Activated CD4-positive, alpha-beta T cell treated with anti-CD3 and anti-CD28 coated beads, Interleukin-2, amount 10 ng/mL, durations not matched to agents 24 days and 14 days (primary cell): ENCODE data around the gene HTR6. TPM values are rescaled to one million over a fixed set of nuclear protein-coding genes. Genes with fewer than 3 reads are reported as not detected.

ENCODE experiments used
- DNase-seq: peaks from one replicate; pipeline ENCODE4 v3.0.0; 2022
- H3K27ac Mint-ChIP-seq: one replicate; pipeline ENCODE4 v1.8.0; 2022; ENCODE audit warnings: mild to moderate bottlenecking, mixed read lengths
- H3K27me3 Mint-ChIP-seq: one replicate; pipeline ENCODE4 v1.8.0; 2022; ENCODE audit warnings: mixed read lengths
- H3K36me3 Mint-ChIP-seq: one replicate; pipeline ENCODE4 v1.8.0; 2022; ENCODE audit warnings: low read depth, mild to moderate bottlenecking, mixed read lengths
- H3K4me1 Mint-ChIP-seq: one replicate; pipeline ENCODE4 v1.8.0; 2021; ENCODE audit warnings: mixed read lengths
- H3K4me3 Mint-ChIP-seq: one replicate; pipeline ENCODE4 v1.8.0; 2022; ENCODE audit warnings: mild to moderate bottlenecking, moderate library complexity, mixed read lengths
- H3K9me3 Mint-ChIP-seq: one replicate; pipeline ENCODE4 v1.8.0; 2021; ENCODE audit warnings: mixed read lengths
- intact Hi-C: fragments of 100-400 bp; cut with micrococcal nuclease; formaldehyde crosslinking; loops from one replicate; pipeline ENCODE4 v1.15.1; 2023
- total RNA-seq: library from RNA; stranded (reverse); gene quantifications from 2 replicates; pipeline ENCODE4 v1.2.3, GENCODE V29; 2022

Gene HTR6
- total RNA-seq, 1 donor from 2014 or later, result not detected

DNA sequence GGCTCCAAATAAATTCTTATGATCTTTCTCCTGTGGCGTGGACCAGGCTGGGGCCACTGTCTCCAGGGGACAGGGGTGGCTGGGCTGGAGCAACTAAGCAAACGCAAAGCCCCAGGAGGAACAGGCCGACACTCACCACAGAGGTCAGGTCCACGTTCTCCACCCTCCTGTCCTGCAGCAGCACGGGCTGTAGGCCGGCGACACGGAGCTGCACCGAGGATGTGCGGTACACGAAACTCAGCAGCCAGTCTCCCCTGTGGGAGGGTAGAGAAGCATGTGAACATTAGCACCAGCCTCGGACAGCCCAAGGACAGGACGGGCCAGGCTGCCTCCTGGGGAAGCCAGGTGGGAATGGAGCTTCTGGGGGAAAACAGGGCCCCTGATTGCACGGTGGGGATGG lies 29.6 kb downstream of the HTR6 start:
- Mint-ChIP-seq H3K4me1 (peaks cover 1% of the 10 kb centered on the region), H3K27ac (no peak overlapping the region), H3K36me3 (peaks cover 18% of the 10 kb centered on the region), H3K27me3 (no peaks in the 10 kb centered on the region), H3K9me3 (peaks cover 13% of the 10 kb centered on the region), H3K4me3 (no peak overlapping the region)
- intact Hi-C loops, result no loop called here
- no peak for DNase-seq

DNA sequence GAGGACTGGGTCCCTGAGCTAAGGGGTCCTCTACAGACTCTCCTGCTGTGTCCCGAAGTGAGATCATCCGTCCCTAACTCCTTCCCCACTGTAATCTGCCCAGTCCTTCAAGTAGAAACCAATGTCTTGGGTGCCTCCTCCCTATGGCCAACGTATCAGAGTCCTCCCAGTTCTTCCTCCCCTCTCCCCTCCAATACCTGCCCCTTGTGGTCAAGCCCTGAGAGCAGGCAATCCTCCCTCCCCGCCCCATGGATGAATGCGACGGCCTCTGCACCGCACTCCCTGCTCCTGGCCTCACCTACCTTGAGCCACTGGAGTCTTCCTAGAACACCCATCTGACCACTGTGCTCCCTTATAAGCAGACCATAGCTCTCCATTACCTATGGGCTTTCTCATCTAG lies 31.1 kb downstream of the HTR6 start:
- peaks cover 6% of the 10 kb centered on the region for H3K9me3 Mint-ChIP-seq
- intact Hi-C loops, result no loop called here
- H3K36me3 Mint-ChIP-seq, result peaks cover 13% of the 10 kb centered on the region
- H3K4me1 Mint-ChIP-seq, result peaks cover 2% of the 10 kb centered on the region
- H3K27ac Mint-ChIP-seq, result no peak overlapping the region
- no peaks in the 10 kb centered on the region for H3K27me3 Mint-ChIP-seq
- no peak for DNase-seq
- no peak overlapping the region for H3K4me3 Mint-ChIP-seq

DNA sequence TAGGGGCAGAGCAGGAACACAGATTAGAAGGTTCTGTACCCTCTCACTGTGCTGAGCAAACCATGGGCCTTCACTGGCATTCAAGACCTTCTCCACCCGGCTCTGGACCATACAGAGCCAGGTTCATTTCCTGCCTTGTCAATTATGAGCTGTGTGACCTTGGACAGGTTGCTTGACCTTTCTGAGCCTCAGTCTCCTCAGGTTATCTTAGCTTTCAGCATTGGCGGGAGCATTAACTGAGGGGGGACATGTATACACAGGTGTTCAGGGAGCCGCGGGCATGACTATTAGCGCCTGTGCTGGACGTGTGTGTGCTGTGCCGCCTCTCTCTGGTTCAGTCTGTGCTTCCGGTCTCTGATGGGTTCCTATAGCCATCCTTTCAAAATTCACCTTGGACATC lies 32.1 kb downstream of the HTR6 start:
- peaks cover 7% of the 10 kb centered on the region for H3K36me3 Mint-ChIP-seq

DNA sequence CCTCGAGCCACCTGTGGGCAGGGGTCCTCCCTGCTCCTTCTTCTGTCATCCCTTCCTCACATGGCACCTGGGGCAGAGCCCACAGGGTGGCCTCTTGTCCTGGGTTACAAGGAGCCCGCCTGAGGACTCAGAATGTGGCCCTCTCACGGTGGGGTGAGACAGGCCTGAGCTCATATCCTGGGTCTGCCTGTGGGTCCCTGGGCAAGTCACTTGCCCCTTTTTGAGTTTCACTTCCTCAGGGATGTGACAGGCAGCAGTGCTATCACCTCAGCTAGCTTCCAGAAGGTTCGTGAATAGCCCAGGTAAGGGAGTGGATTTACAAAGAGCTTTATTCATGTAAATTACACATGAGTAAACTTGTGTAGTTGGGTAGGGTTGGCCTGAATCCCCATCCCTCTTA lies 33.5 kb downstream of the HTR6 start:
- no peak for DNase-seq
- Mint-ChIP-seq H3K36me3 (peaks cover 5% of the 10 kb centered on the region), H3K4me3 (no peak overlapping the region), H3K27me3 (no peaks in the 10 kb centered on the region), H3K9me3 (no peaks in the 10 kb centered on the region), H3K4me1 (peaks cover 2% of the 10 kb centered on the region), H3K27ac (no peak overlapping the region)
- intact Hi-C loops, result no loop called here

More for the DNA sequence above, 32.1 kb downstream of the HTR6 start:
- intact Hi-C loops, result no loop called here
- H3K4me3 Mint-ChIP-seq, result no peak overlapping the region
- no peaks in the 10 kb centered on the region for H3K27me3 Mint-ChIP-seq
- no peaks in the 10 kb centered on the region for H3K9me3 Mint-ChIP-seq
- no peak overlapping the region for H3K27ac Mint-ChIP-seq
- peaks cover 2% of the 10 kb centered on the region for H3K4me1 Mint-ChIP-seq
- no peak for DNase-seq

DNA sequence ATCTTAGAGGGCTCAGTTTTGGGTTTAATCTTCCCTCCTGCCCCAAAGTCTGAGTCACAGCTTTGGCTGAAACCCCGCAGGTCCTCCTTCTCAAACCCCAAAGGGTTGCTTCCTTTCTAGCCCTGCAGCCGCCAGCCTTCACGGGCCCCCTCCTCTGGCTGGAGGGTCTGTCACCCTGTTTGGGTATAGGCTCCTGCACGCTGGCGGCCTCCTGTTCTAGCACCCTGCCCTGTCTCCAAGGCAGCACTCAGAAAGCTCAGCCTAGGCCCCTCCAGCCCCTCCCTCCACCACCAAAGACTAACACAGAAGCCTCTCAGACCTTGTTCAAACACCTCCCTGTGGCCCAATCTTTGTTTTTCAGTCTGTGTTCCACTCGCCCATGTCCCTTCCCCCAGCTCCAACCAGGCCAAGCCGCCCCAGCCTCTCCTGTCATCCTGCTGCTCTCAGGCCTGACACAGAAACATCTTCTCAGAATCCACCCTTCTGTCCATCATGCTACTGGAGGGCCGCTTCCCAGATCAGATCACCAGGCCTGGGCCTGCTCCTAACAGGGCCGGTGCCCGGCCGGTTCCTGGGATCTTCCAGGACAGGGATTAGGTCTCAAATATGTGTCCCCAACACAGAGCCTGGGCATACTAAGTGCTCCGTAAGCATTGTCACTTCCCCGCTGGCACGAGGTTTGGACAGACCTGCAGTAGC lies 35.6 kb downstream of the HTR6 start:
- Mint-ChIP-seq H3K9me3 (no peaks in the 10 kb centered on the region), H3K27ac (no peak overlapping the region), H3K36me3 (peaks cover 5% of the 10 kb centered on the region), H3K4me3 (no peak overlapping the region), H3K27me3 (no peaks in the 10 kb centered on the region), H3K4me1 (peaks cover 2% of the 10 kb centered on the region)
- intact Hi-C loops, result no loop called here
- no peak for DNase-seq

DNA sequence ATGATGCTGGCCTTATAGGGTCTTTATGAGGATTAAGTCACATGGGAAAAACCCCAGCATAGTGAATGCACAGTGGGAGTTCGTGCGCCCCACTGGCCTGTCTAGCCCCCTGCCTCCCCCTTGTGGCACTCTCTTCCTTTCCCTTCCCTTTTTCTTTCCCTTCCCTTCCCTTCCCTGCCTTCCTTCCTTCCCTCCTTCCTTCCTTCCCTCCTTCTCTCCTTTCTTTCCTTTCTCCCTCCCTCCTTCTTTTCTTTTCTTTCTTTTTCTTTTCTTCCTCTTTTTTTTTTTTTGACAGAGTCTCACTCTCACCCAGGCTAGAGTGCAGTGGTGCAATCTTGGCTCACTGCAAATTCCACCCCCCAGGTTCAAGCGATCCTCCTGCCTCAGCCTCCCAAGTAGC lies 38.6 kb downstream of the HTR6 start:
- H3K4me3 Mint-ChIP-seq, result no peak overlapping the region
- H3K27me3 Mint-ChIP-seq, result no peaks in the 10 kb centered on the region
- H3K9me3 Mint-ChIP-seq, result no peaks in the 10 kb centered on the region
- H3K4me1 Mint-ChIP-seq, result peaks cover 2% of the 10 kb centered on the region
- no peak for DNase-seq
- H3K27ac Mint-ChIP-seq, result no peak overlapping the region
- intact Hi-C loops, result no loop called here
- H3K36me3 Mint-ChIP-seq, result peaks cover 1% of the 10 kb centered on the region

DNA sequence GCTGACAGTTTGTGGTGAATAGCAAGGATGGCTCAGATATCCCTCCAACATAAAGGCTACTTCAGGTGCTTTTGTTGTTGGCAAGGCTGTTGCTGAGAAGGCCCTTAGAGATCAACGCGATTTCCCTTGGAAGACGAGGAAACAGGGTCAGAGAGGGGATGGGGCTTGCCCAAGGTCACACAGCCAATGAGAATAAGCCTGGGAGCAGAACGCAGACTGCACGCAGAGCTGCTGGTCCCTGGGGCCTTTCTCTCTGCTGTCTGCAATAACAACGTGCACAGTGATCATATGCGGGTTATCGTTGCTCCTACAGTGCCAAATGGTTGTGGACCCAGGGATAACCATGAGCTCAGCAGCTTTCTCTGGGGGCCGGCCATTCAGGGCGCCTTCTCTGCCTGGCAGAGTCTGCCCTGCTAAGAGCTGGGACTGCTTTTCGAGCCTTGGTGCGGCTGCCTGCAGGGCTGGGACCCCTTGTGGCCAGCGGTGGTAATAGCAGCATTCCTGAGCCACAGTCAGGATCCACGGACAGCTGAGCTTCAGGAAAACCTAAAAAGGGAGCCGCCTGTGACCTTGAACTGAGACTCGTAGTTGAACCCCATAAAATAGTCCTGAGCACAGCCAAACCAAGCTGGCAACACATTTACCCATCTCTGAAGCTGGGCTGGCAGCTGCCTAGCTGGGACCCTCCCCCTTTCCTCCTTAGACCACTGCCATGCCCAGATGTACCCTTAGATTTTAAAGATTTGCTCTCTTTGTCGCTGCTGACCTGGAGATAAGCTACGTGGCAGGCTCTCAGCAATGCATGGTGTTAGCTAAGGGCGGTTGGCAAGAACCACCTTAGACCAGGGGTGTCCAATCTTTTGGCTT lies 39.8 kb downstream of the HTR6 start:
- no peak overlapping the region for H3K4me3 Mint-ChIP-seq

DNA sequence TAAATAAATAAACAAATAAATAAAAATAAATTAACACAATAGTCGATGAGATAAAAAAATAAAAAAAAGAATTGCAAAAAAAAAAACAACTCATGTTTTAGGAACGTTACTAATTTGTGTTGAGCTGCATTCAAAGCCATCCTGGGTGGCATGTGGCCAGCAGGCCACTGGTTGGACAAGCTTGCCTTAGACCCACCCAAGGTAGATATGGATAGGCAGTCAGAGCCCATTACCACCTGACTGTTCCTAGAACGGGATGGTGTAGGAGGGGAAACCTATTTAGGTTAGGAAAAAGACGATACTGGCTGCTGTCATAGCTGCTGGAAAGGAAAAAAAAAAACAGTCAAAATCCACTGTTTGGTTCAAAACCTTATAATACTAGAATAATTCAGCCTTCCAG lies 40.8 kb downstream of the HTR6 start:
- no peaks in the 10 kb centered on the region for H3K9me3 Mint-ChIP-seq
- DNase-seq, result no peak
- no peak overlapping the region for H3K27ac Mint-ChIP-seq
- intact Hi-C loops, result no loop called here
- H3K4me3 Mint-ChIP-seq, result no peak overlapping the region
- H3K4me1 Mint-ChIP-seq, result peaks cover 4% of the 10 kb centered on the region
- H3K27me3 Mint-ChIP-seq, result no peaks in the 10 kb centered on the region
- H3K36me3 Mint-ChIP-seq, result peaks cover 4% of the 10 kb centered on the region

More for the DNA sequence above, 39.8 kb downstream of the HTR6 start:
- Mint-ChIP-seq H3K27me3 (no peaks in the 10 kb centered on the region), H3K4me1 (peaks cover 3% of the 10 kb centered on the region), H3K36me3 (peaks cover 3% of the 10 kb centered on the region), H3K27ac (no peak overlapping the region), H3K9me3 (no peaks in the 10 kb centered on the region)
- DNase-seq, result peak; percentile 81
- intact Hi-C loops, result loop anchor here (1.0 kb wide), 1 partner anchor 43 kb away; no protein-coding TSS in a partner anchor

DNA sequence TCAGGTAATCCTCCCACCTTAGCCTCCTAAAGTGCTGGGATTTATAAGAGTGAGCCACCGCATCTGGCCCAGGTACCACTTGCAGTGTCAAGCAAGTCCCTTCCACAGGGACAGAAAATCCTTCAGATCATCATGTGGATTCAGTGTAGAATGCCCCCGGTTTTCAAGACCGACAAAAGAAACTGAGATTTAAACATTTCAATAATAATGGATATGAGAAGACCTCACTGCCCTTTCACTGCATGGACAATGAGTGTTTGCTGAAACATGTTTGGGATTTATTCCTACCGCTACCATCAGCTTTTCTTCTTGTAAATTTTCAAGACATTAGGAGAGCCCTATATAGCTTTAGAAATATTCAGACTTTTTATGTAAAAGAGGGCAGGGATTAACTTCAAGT lies 41.5 kb downstream of the HTR6 start:
- DNase-seq, result no peak
- H3K27me3 Mint-ChIP-seq, result no peaks in the 10 kb centered on the region
- H3K27ac Mint-ChIP-seq, result no peak overlapping the region
- H3K4me3 Mint-ChIP-seq, result no peak overlapping the region
- intact Hi-C loops, result no loop called here
- no peaks in the 10 kb centered on the region for H3K9me3 Mint-ChIP-seq
- peaks cover 5% of the 10 kb centered on the region for H3K36me3 Mint-ChIP-seq
- H3K4me1 Mint-ChIP-seq, result peaks cover 10% of the 10 kb centered on the region

DNA sequence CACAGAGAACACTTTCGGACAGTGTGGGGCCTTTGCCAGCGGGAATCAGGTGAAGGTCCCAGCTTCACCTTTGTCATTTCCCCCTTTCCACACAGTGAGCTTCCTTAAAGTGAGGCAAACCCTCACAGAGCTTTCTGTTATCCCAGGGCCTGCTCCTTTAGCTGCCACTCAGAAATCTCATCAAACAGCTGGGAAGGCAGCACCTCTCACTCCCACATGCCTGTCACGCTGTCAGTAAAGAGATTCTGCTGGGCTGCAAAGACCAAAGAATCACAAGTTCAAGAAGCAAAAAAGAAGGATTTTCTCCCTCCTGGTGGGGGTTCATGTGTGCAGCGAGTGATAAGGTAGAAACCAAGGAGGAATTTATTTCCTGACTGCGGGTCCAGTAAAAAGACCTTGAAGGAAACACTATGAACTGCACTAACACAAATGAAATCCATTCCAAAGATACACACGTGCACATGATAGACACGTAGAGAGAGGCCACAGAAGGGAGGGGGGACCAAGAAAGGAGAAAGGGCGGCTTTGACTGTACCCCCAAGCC lies 44.0 kb downstream of the HTR6 start:
- Mint-ChIP-seq H3K4me3 (no peak overlapping the region), H3K27me3 (no peaks in the 10 kb centered on the region), H3K27ac (peak overlapping the region; percentile 38), H3K9me3 (no peaks in the 10 kb centered on the region), H3K4me1 (peaks cover 17% of the 10 kb centered on the region), H3K36me3 (peaks cover 11% of the 10 kb centered on the region)
- no peak for DNase-seq
- intact Hi-C loops, result no loop called here

DNA sequence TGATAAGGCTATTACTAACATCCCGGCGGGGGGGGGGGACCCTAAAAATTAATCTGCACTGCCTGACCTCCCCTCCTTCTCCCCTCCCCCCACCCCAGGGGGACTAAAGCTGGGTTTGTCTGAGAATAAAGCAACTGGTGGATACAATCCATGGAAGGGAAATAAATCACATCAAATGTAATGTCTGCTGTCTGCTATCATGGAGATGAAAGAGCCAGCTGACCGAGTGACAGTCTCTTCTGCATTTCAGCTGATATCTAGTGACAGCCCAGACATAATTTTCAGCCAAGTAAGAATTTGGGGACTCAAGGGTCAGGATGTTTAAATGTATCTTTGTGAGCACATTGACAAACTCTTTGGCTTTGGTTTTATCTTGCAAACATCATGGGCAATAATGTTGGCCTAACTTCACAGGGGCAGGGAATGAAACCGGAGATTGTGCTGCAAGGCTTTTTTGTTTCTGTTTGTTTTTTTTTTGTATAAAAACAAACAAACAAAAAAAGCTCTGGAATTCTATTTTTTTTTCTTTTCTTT lies 44.7 kb downstream of the HTR6 start:
- peaks cover 17% of the 10 kb centered on the region for H3K4me1 Mint-ChIP-seq
- DNase-seq, result no peak
- H3K9me3 Mint-ChIP-seq, result no peaks in the 10 kb centered on the region
- peak overlapping the region; percentile 25 for H3K27ac Mint-ChIP-seq
- intact Hi-C loops, result no loop called here
- H3K36me3 Mint-ChIP-seq, result peaks cover 12% of the 10 kb centered on the region
- no peaks in the 10 kb centered on the region for H3K27me3 Mint-ChIP-seq
- no peak overlapping the region for H3K4me3 Mint-ChIP-seq

DNA sequence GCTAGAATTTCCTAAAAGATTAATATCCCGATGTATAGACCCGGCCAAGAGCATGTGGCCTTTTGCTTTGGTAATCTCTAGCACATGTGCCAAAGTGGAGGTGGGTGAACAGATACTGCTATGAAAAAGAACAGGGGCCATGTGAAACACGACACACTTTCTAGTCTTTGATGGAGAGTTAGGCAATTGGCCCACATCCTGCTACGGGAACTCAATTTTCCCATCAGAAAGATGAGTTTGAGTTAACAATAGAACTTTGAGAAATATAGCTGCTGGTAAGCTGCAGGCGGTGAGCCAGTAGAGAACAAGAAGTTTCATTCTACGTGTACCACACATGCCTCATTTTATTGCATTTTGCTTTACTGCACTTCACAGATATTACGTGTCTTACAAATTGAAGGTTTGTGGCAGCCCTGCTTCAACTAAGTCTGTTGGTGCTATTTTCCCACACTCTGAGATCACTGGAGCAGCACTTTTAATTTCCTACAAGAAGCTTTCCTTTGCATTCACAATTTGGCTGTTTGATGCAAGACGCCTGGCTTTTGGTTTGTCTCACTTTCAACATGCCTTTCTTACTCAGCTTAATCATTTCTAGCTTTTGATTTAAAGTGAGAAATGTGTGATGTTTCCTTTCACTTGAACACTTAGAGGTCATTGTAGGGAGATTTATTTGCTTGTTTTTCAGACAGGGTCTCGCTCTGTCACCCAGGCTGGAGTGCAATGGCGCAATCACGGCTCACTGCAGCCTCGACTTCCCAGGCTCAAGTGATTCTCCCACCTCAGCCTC lies 46.3 kb downstream of the HTR6 start:
- Mint-ChIP-seq H3K27ac (peak overlapping the region; percentile 78), H3K27me3 (no peaks in the 10 kb centered on the region), H3K4me3 (peak overlapping the region; percentile 28), H3K9me3 (no peaks in the 10 kb centered on the region), H3K4me1 (peaks cover 22% of the 10 kb centered on the region), H3K36me3 (peaks cover 12% of the 10 kb centered on the region)
- intact Hi-C loops, result loop anchor here (1.0 to 10.0 kb wide), 2 partner anchors 54 to 84 kb away; partner anchors contain the start of gene TMCO4
- peak; percentile 62 for DNase-seq

DNA sequence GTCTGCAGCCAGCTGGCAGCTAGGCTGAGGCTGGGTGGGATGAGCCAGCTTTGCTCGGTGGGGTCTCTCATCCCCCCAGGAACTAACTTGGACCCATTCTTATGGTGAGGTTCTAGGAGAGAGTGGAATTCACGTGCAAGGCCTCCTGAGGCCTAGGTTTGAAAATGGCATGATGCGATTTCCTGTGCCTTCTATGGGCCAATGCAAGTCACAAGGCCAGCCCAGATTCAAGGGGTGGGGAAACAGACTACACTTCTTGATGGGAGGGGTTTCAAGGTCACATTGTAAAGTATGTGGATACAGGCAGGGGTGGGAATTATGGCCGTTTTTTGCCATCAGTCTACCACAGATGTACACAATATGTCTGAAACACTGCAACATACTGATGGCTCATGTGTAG lies 48.3 kb downstream of the HTR6 start:
- no peak overlapping the region for H3K27ac Mint-ChIP-seq
- DNase-seq, result no peak
- peaks cover 22% of the 10 kb centered on the region for H3K4me1 Mint-ChIP-seq
- H3K9me3 Mint-ChIP-seq, result no peaks in the 10 kb centered on the region
- intact Hi-C loops, result loop anchor here (10.0 kb wide), 1 partner anchor 82 kb away; the partner anchor contains the start of gene TMCO4
- H3K4me3 Mint-ChIP-seq, result no peak overlapping the region
- H3K27me3 Mint-ChIP-seq, result no peaks in the 10 kb centered on the region
- peaks cover 12% of the 10 kb centered on the region for H3K36me3 Mint-ChIP-seq
